ENCODE data around the gene RAD51B.

The RAD51B gene

GRCh38 chr14:68124979-68125731, 305.6 kb downstream of the RAD51B start:
- no peak for DNase-seq

GRCh38 chr14:68127166-68127565, 307.6 kb downstream of the RAD51B start:
- DNase-seq = no peak

- DNase-seq = no peak
Observed at GRCh38 chr14:68131907-68132306, 312.3 kb downstream of the RAD51B start.

GRCh38 chr14:68132563-68133121, 313.1 kb downstream of the RAD51B start:
- no peak for DNase-seq

- DNase-seq = no peak
Observed at GRCh38 chr14:68133856-68134255, 314.3 kb downstream of the RAD51B start.

- no peak for DNase-seq
Observed at GRCh38 chr14:68135028-68135427, 315.4 kb downstream of the RAD51B start.

GRCh38 chr14:68135566-68135965, 316.0 kb downstream of the RAD51B start:
- no peak for DNase-seq

GRCh38 chr14:68137704-68138619, 318.4 kb downstream of the RAD51B start:
- peak; percentile 3 for DNase-seq

GRCh38 chr14:68139431-68140075, 320.0 kb downstream of the RAD51B start:
- DNase-seq = no peak

GRCh38 chr14:68140076-68140741, 320.6 kb downstream of the RAD51B start:
- DNase-seq = no peak

- no peak for DNase-seq
Observed at GRCh38 chr14:68140806-68141205, 321.2 kb downstream of the RAD51B start.

- DNase-seq = no peak
Observed at GRCh38 chr14:68141281-68142088, 321.9 kb downstream of the RAD51B start.

GRCh38 chr14:68143341-68143841, 323.8 kb downstream of the RAD51B start:
- no peak for DNase-seq

- no peak for DNase-seq
Observed at GRCh38 chr14:68144051-68144681, 324.6 kb downstream of the RAD51B start.

- no peak for DNase-seq
Observed at GRCh38 chr14:68145036-68145435, 325.5 kb downstream of the RAD51B start.

GRCh38 chr14:68145539-68145938, 326.0 kb downstream of the RAD51B start:
- DNase-seq = no peak

- DNase-seq = no peak
Observed at GRCh38 chr14:68146818-68147217, 327.2 kb downstream of the RAD51B start.

- DNase-seq = no peak
Observed at GRCh38 chr14:68147303-68147702, 327.7 kb downstream of the RAD51B start.

- DNase-seq = no peak
Observed at GRCh38 chr14:68148276-68148675, 328.7 kb downstream of the RAD51B start.

- no peak for DNase-seq
Observed at GRCh38 chr14:68148763-68149162, 329.2 kb downstream of the RAD51B start.

- no peak for DNase-seq
Observed at GRCh38 chr14:68153275-68153674, 333.7 kb downstream of the RAD51B start.

Measured in CD4-positive, alpha-beta T cell treated with Interleukin-6 for 4 hours (primary cell).